ENCODE measurements around the gene CCL28. TPM values are rescaled to one million over a fixed set of nuclear protein-coding genes. Genes with fewer than 3 reads are reported as not detected.

The CCL28 gene
- total and polyA plus RNA-seq, 9 of the 15 experiments (the other 6 are each of a cell fraction or from before 2014, with no cell fraction given): not detected

DNA sequence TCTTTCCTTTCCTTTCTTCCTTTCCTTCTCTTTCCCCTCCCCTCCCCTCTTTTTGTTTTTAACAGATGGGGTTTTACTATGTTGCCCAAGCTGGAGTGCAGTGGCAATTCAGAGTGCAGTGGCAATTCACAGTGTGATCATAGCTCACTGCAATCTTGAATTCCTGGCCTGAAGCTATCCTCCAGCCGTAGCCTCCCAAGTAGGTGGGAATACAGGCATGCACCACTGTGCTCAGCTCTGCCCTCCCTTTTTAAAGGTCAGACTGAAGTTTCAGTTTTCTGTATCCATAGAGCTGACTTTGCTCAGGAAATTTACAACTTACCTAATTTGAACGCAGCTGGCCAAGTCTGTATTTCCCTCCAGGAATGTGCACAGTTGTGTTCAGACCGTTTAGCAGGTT lies 696 bp downstream of the CCL28 start (continued):
- TF ChIP-seq, protein P1, sequence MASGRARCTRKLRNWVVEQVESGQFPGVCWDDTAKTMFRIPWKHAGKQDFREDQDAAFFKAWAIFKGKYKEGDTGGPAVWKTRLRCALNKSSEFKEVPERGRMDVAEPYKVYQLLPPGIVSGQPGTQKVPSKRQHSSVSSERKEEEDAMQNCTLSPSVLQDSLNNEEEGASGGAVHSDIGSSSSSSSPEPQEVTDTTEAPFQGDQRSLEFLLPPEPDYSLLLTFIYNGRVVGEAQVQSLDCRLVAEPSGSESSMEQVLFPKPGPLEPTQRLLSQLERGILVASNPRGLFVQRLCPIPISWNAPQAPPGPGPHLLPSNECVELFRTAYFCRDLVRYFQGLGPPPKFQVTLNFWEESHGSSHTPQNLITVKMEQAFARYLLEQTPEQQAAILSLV (tag; IDR thresholded peaks at IDR 0.05): no peak
- no peak for TF ChIP-seq PML (IDR thresholded peaks at IDR 0.05; ENCODE audit: low read length)
- no peak for TF ChIP-seq MIER1 (IDR thresholded peaks at IDR 0.05; ENCODE audit: low read depth)
- TF ChIP-seq SRSF9 (IDR thresholded peaks at IDR 0.05; ENCODE audit: borderline replicate concordance, low read depth, low read length): no peak
- TF ChIP-seq, protein P2, sequence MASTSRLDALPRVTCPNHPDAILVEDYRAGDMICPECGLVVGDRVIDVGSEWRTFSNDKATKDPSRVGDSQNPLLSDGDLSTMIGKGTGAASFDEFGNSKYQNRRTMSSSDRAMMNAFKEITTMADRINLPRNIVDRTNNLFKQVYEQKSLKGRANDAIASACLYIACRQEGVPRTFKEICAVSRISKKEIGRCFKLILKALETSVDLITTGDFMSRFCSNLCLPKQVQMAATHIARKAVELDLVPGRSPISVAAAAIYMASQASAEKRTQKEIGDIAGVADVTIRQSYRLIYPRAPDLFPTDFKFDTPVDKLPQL (IDR thresholded peaks at IDR 0.05; ENCODE audit: extremely low read depth, insufficient read length): no peak
- TF ChIP-seq ZNF77 (CRISPR knock-in tag; IDR thresholded peaks at IDR 0.05): no peak
- TF ChIP-seq ARHGAP35 (IDR thresholded peaks at IDR 0.05; ENCODE audit: partially characterized antibody): peak; percentile 24
- TF ChIP-seq, protein P3, sequence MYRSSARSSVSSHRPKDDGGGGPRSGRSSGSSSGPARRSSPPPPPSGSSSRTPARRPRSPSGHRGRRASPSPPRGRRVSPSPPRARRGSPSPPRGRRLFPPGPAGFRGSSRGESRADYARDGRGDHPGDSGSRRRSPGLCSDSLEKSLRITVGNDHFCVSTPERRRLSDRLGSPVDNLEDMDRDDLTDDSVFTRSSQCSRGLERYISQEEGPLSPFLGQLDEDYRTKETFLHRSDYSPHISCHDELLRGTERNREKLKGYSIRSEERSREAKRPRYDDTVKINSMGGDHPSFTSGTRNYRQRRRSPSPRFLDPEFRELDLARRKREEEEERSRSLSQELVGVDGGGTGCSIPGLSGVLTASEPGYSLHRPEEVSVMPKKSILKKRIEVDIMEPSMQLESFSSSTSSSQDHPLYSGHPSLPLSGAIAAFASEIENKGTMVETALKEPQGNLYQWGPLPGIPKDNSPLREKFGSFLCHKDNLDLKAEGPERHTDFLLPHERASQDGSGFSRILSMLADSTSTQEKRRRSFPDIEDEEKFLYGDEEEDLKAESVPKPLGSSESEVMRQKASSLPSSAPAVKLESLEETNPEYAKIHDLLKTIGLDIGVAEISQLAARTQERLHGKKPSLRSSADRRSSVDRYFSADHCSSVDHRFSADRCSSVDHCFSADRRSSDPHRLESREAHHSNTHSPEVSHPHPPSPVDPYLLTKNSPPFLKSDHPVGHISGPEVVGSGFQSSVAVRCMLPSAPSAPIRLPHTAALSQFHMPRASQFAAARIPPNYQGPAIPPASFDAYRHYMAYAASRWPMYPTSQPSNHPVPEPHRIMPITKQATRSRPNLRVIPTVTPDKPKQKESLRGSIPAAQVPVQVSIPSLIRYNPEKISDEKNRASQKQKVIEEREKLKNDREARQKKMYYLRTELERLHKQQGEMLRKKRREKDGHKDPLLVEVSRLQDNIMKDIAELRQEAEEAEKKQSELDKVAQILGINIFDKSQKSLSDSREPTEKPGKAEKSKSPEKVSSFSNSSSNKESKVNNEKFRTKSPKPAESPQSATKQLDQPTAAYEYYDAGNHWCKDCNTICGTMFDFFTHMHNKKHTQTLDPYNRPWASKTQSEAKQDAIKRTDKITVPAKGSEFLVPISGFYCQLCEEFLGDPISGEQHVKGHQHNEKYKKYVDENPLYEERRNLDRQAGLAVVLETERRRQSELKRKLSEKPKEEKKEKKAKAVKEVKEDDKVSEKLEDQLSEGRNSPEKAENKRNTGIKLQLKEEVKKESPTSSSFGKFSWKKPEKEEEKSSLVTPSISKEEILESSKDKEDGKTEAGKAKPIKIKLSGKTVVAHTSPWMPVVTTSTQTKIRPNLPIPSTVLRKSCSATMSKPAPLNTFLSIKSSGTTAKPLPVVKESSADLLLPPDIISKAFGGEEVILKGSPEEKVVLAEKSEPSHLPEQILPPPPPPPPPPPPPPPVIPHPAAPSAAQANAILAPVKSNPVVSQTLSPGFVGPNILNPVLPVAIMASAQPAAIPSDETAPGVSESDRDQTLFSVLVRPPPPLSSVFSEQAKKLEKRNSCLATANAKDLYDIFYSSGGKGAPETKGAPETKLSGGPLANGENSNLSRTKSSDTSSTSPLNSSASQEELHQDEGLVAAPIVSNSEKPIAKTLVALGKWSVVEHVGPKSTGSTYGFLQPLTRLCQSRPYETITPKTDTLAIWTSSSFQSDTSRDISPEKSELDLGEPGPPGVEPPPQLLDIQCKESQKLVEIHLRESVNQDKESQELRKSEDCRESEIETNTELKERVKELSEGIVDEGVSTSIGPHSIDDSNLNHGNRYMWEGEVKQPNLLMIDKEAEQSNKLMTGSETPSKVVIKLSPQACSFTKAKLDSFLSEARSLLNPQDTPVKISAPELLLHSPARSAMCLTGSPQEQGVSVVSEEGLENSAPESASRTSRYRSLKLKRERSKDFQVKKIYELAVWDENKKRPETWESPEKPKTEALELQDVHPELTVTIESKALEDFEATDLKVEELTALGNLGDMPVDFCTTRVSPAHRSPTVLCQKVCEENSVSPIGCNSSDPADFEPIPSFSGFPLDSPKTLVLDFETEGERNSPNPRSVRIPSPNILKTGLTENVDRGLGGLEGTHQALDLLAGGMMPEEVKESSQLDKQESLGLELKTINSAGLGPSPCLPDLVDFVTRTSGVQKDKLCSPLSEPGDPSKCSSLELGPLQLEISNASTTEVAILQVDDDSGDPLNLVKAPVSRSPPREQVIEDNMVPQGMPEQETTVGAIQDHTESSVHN (IDR thresholded peaks at IDR 0.05; ENCODE audit: borderline replicate concordance in 1 of 2, low read depth in 1 of 2): no peak
- TF ChIP-seq ZNF507 (tag; conservative IDR thresholded peaks at IDR 0.05): no peak
- no peak for TF ChIP-seq THRAP3 (IDR thresholded peaks at IDR 0.05; ENCODE audit: borderline replicate concordance)
